ENCODE results near the gene ABCA9.
"Not testable (repeated sequence)": the region's sequence is repeated elsewhere in the genome, so short reads cannot be mapped to it uniquely, and the experiment has no call there.

The ABCA9 gene

GRCh38 chr17:68957944-68958343 lies 102.8 kb downstream of the ABCA9 start:
- no peak for TF ChIP-seq CTCF (IDR thresholded peaks at IDR 0.05; ENCODE audit: extremely low read depth, insufficient read depth, missing control alignments)
- in situ Hi-C loops (cut with MboI; ENCODE audit: low pct_unique_long_range_greater_than_20kb, low sequenced_read_pairs, unreplicated experiment), result no loop called here
- DNase-seq (ENCODE audit: low spot score), result no peak

- no peak for DNase-seq (ENCODE audit: low spot score)
- no peak for TF ChIP-seq CTCF (IDR thresholded peaks at IDR 0.05; ENCODE audit: extremely low read depth, insufficient read depth, missing control alignments)
- in situ Hi-C loops (cut with MboI; ENCODE audit: low pct_unique_long_range_greater_than_20kb, low sequenced_read_pairs, unreplicated experiment), result no loop called here
Measured at GRCh38 chr17:68955181-68955841, 105.4 kb downstream of the ABCA9 start, which contains the start of gene ABCA8. TSS of gene ABCA8 (minus strand) at chr17:68955392. CDS start at chr17:68942034, 13,358 bp downstream.

- TF ChIP-seq CTCF (IDR thresholded peaks at IDR 0.05; ENCODE audit: extremely low read depth, insufficient read depth, missing control alignments), result no peak
- DNase-seq (ENCODE audit: low spot score), result no peak
- in situ Hi-C loops (cut with MboI; ENCODE audit: low pct_unique_long_range_greater_than_20kb, low sequenced_read_pairs, unreplicated experiment), result no loop called here
Measured at GRCh38 chr17:68954146-68954896, 106.4 kb downstream of the ABCA9 start.

GRCh38 chr17:68953340-68953997 lies 107.3 kb downstream of the ABCA9 start:
- TF ChIP-seq CTCF (IDR thresholded peaks at IDR 0.05; ENCODE audit: extremely low read depth, insufficient read depth, missing control alignments), result no peak
- no peak for DNase-seq (ENCODE audit: low spot score)
- in situ Hi-C loops (cut with MboI; ENCODE audit: low pct_unique_long_range_greater_than_20kb, low sequenced_read_pairs, unreplicated experiment), result no loop called here

GRCh38 chr17:68950725-68951124 lies 110.0 kb downstream of the ABCA9 start:
- in situ Hi-C loops (cut with MboI; ENCODE audit: low pct_unique_long_range_greater_than_20kb, low sequenced_read_pairs, unreplicated experiment), result no loop called here
- no peak for TF ChIP-seq CTCF (IDR thresholded peaks at IDR 0.05; ENCODE audit: extremely low read depth, insufficient read depth, missing control alignments)
- DNase-seq (ENCODE audit: low spot score), result no peak

GRCh38 chr17:68947868-68948267 lies 112.9 kb downstream of the ABCA9 start:
- DNase-seq (ENCODE audit: low spot score); in situ Hi-C loops (cut with MboI; ENCODE audit: low pct_unique_long_range_greater_than_20kb, low sequenced_read_pairs, unreplicated experiment): not testable (repeated sequence)

Data from GM13977 (cell line).